ENCODE data around the gene LSAMP. TPM values are rescaled to one million over a fixed set of nuclear protein-coding genes. Genes with fewer than 3 reads are reported as not detected.

LSAMP gene
- total and polyA plus RNA-seq, 2 of the 8 experiments (the other 6 are each of a cell fraction or from before 2014, with no cell fraction given), result 1.8 to 5.7 TPM

DNA sequence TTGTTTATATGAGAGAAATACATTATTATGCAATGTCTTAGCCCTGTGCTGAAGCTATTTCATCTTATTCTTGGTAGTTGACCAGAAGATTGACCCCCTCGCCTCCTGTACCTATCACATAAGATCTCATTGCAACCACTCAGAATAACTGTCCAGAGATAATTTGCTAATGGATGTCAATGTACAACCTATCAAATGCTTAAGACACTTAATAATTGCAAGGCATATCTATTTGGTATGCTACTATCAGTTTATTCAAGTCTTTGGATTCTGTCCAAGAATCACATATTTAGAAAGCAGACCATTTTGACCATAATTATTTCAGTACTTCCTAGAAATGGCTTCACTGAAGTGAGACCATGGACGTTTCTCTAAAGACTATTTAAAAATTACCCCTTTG is 580.4 kb downstream of the LSAMP start:
- Histone ChIP-seq H3K18ac (ENCODE audit: extremely low read depth, low read length) (no peak overlapping the region), H4K91ac (replicated peaks; ENCODE audit: insufficient read length, low read length) (no peak overlapping the region), H2BK5ac (ENCODE audit: low read depth, low read length) (no peak overlapping the region), H3K27ac (ENCODE audit: low read depth, low read length) (no peak overlapping the region), H3K56ac (replicated peaks; ENCODE audit: insufficient read length, low read depth, low read length) (no peak overlapping the region), H3K9ac (replicated peaks in 1 of 4; ENCODE audit: extremely low read depth in 1 of 4, low read depth in 3 of 4, low read length in 3 of 4) (no peak overlapping the region), H4K5ac (ENCODE audit: insufficient read length, low read depth, low read length) (no peak overlapping the region), H3K4ac (replicated peaks; ENCODE audit: insufficient read length, low read depth, low read length) (no peak overlapping the region), H3K4me2 (ENCODE audit: insufficient read depth in 1 of 2, low read depth in 2 of 2, low read length in 2 of 2) (no peak overlapping the region), H2BK12ac (ENCODE audit: low read depth, low read length) (no peak overlapping the region), H3K9me3 (ENCODE audit: insufficient read depth in 2 of 2, low read depth in 1 of 2, low read length in 1 of 2) (no peaks in the 10 kb centered on the region), H3K4me3 (ENCODE audit: extremely low read depth in 1 of 4, insufficient read depth in 2 of 4, low read depth in 3 of 4, low read length in 4 of 4) (no peak overlapping the region), H4K8ac (ENCODE audit: extremely low read depth, insufficient read depth, low read length) (no peak overlapping the region), H3K23me2 (ENCODE audit: low read depth, low read length) (no peaks in the 10 kb centered on the region), H2BK120ac (replicated peaks; ENCODE audit: low read depth, low read length) (no peak overlapping the region), H2BK15ac (ENCODE audit: low read length) (no peak overlapping the region), H3K27me3 (replicated peaks in 1 of 4; ENCODE audit: control insufficient read depth in 3 of 4, extremely low read depth in 1 of 4, insufficient read depth in 3 of 4, low read length in 3 of 4) (no peaks in the 10 kb centered on the region), H3K23ac (ENCODE audit: insufficient read length) (no peak overlapping the region), H3K79me2 (ENCODE audit: control insufficient read depth in 1 of 2, insufficient read depth in 2 of 2, low read length in 2 of 2) (no peaks in the 10 kb centered on the region), H4K20me1 (replicated peaks in 1 of 2; ENCODE audit: control insufficient read depth in 1 of 2, insufficient read depth in 2 of 2, low read length in 2 of 2) (no peaks in the 10 kb centered on the region), H2AK5ac (ENCODE audit: low read depth, low read length) (no peak overlapping the region), H3K14ac (ENCODE audit: insufficient read length) (no peak overlapping the region), H3K79me1 (ENCODE audit: low read depth, low read length) (no peaks in the 10 kb centered on the region), H2BK20ac (ENCODE audit: low read length) (no peak overlapping the region), H3K4me1 (replicated peaks in 1 of 4; ENCODE audit: control insufficient read depth in 3 of 4, insufficient read depth in 4 of 4, low read length in 3 of 4) (peaks cover 4 to 26% (median 20%) of the 10 kb centered on the region in 4 experiments; a peak in 6 of 7 replicates), H2AFZ (ENCODE audit: low read length) (no peak overlapping the region), H3K36me3 (ENCODE audit: control insufficient read depth in 2 of 4, insufficient read depth in 4 of 4, low read length in 3 of 4) (no peaks in the 10 kb centered on the region)
- no peak for DNase-seq (ENCODE audit: low read depth in 1 of 2, low spot score in 2 of 2)
- FAIRE-seq, result no peak
- ChIA-PET POLR2A (ENCODE audit: partially characterized antibody) (no interaction called here), CTCF (ENCODE audit: partially characterized antibody) (interaction anchor here (0.6 to 1.2 kb wide), 3 partner anchors 9 to 75 kb away, joined by 3 to 6 read pairs (median 4); no protein-coding TSS in a partner anchor)
- WGBS, 2 experiments (ENCODE audit: extremely low coverage in 1 of 2, insufficient coverage in 1 of 2, insufficient read length in 1 of 2, insufficient replicate concordance in 2 of 2, low coverage in 1 of 2, low lambda C conversion rate in 2 of 2, missing lambda C conversion rate in 1 of 2), result 89% methylated on average over 2 of the region's 2 CpGs; no CpG with 5 or more reads in 1 of the 2 experiments

Data from H1 (cell line).